SK-N-SH (cell line): ENCODE results near the gene ARID4B.

ENCODE experiments used
- FOXM1 ChIP-seq: IDR thresholded peaks from 2 replicates; pipeline ENCODE4 v1.4.0; 2012; ENCODE audit warnings: low read depth, mild to moderate bottlenecking
- TF ChIP-seq, protein P1 (sequence below): fragments of 200-600 bp; sonication (generic); IDR thresholded peaks from 2 replicates; pipeline ENCODE4 v1.6.1; 2017; ENCODE audit warnings: antibody characterized with exemption, mild to moderate bottlenecking, moderate library complexity

DNA sequence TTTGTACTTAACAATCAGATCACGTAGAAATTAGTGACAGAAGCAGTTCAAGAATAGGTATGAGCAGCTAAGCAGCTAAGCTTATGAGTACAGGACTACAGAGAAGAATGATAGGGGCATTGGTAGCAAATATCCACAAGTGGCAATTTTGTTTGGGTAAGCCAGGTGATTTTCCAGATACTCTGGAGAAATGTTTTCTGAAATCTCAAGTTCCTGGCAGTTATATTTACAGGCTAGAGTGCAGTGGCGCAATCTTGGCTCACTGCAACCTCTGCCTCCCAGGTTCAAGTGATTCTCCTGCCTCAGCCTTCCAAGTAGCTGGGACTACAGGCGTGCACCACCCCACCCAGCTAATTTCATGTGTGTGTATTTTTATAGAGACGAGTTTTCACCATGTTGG is 55.1 kb downstream of the ARID4B start:
- TF ChIP-seq, protein P1, sequence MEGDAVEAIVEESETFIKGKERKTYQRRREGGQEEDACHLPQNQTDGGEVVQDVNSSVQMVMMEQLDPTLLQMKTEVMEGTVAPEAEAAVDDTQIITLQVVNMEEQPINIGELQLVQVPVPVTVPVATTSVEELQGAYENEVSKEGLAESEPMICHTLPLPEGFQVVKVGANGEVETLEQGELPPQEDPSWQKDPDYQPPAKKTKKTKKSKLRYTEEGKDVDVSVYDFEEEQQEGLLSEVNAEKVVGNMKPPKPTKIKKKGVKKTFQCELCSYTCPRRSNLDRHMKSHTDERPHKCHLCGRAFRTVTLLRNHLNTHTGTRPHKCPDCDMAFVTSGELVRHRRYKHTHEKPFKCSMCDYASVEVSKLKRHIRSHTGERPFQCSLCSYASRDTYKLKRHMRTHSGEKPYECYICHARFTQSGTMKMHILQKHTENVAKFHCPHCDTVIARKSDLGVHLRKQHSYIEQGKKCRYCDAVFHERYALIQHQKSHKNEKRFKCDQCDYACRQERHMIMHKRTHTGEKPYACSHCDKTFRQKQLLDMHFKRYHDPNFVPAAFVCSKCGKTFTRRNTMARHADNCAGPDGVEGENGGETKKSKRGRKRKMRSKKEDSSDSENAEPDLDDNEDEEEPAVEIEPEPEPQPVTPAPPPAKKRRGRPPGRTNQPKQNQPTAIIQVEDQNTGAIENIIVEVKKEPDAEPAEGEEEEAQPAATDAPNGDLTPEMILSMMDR, result no peak
- no peak for TF ChIP-seq FOXM1
